ENCODE measurements around the gene NFIL3.
"Not testable (repeated sequence)": the region's sequence is repeated elsewhere in the genome, so short reads cannot be mapped to it uniquely, and the experiment has no call there.

Gene NFIL3

GRCh38 chr9:91395106-91395552 is 28.5 kb downstream of the NFIL3 start:
- DNase-seq (ENCODE audit: low spot score) = no peak

- no peak for DNase-seq (ENCODE audit: low spot score)
Measured at GRCh38 chr9:91393826-91394225, 29.8 kb downstream of the NFIL3 start.

GRCh38 chr9:91392435-91392834 is 31.2 kb downstream of the NFIL3 start:
- DNase-seq (ENCODE audit: low spot score) = no peak

- no peak for DNase-seq (ENCODE audit: low spot score)
Measured at GRCh38 chr9:91391818-91392217, 31.8 kb downstream of the NFIL3 start.

GRCh38 chr9:91391412-91391811 is 32.2 kb downstream of the NFIL3 start:
- DNase-seq (ENCODE audit: low spot score) = no peak

- not testable (repeated sequence) for DNase-seq (ENCODE audit: low spot score)
Measured at GRCh38 chr9:91389686-91390085, 33.9 kb downstream of the NFIL3 start.

- DNase-seq (ENCODE audit: low spot score) = no peak
Measured at GRCh38 chr9:91386765-91387164, 36.9 kb downstream of the NFIL3 start.

- DNase-seq (ENCODE audit: low spot score) = no peak
Measured at GRCh38 chr9:91384954-91385353, 38.7 kb downstream of the NFIL3 start.

- DNase-seq (ENCODE audit: low spot score) = no peak
Measured at GRCh38 chr9:91383577-91383976, 40.1 kb downstream of the NFIL3 start.

GRCh38 chr9:91382298-91382697 is 41.3 kb downstream of the NFIL3 start:
- DNase-seq (ENCODE audit: low spot score) = no peak

- no peak for DNase-seq (ENCODE audit: low spot score)
Measured at GRCh38 chr9:91379426-91379825, 44.2 kb downstream of the NFIL3 start.

GRCh38 chr9:91378695-91379127 is 44.9 kb downstream of the NFIL3 start:
- DNase-seq (ENCODE audit: low spot score) = no peak

- not testable (repeated sequence) for DNase-seq (ENCODE audit: low spot score)
Measured at GRCh38 chr9:91378054-91378453, 45.6 kb downstream of the NFIL3 start.

GRCh38 chr9:91376239-91376638 is 47.4 kb downstream of the NFIL3 start:
- no peak for DNase-seq (ENCODE audit: low spot score)

- no peak for DNase-seq (ENCODE audit: low spot score)
Measured at GRCh38 chr9:91374939-91375338, 48.7 kb downstream of the NFIL3 start.

GRCh38 chr9:91371894-91372293 is 51.7 kb downstream of the NFIL3 start:
- no peak for DNase-seq (ENCODE audit: low spot score)

GRCh38 chr9:91370006-91370405 is 53.6 kb downstream of the NFIL3 start:
- not testable (repeated sequence) for DNase-seq (ENCODE audit: low spot score)

GRCh38 chr9:91364702-91365101 is 58.9 kb downstream of the NFIL3 start:
- DNase-seq (ENCODE audit: low spot score) = no peak

- no peak for DNase-seq (ENCODE audit: low spot score)
Measured at GRCh38 chr9:91364005-91364404, 59.6 kb downstream of the NFIL3 start.

GRCh38 chr9:91362051-91362611 is 61.5 kb downstream of the NFIL3 start:
- no peak for DNase-seq (ENCODE audit: low spot score)

GRCh38 chr9:91361291-91362050 is 62.2 kb downstream of the NFIL3 start, which contains the start of gene AUH:
AUH (minus strand) TSS chr9:91361918; CDS start chr9:91361889, 29 bp downstream.
- DNase-seq (ENCODE audit: low spot score) = peak; percentile 85

GRCh38 chr9:91360551-91361290 is 62.9 kb downstream of the NFIL3 start:
- DNase-seq (ENCODE audit: low spot score) = no peak

Data from putamen (tissue), 1 donor.